Large intestine (tissue), 12 donors: ENCODE measurements around the gene UBASH3A. TPM values are rescaled to one million over a fixed set of nuclear protein-coding genes. Genes with fewer than 3 reads are reported as not detected.

ENCODE experiments used
- DNase-seq, 2 donors: peaks; one replicate each; pipeline versions ENCODE4 v3.0.0 to v3.0.0-alpha.2; 2013
- H3K27ac ChIP-seq: one replicate; pipeline ENCODE4 v1.5.1; 2013; ENCODE audit warnings: low read length
- H3K27me3 ChIP-seq: 2 replicates; pipeline ENCODE4 v1.6.1; 2013; ENCODE audit warnings: low read length; ENCODE audit not compliant: control insufficient read depth, insufficient read depth
- H3K36me3 ChIP-seq: 2 replicates; pipeline ENCODE4 v1.6.1; 2013; ENCODE audit warnings: low read length; ENCODE audit not compliant: control insufficient read depth, insufficient read depth
- H3K4me1 ChIP-seq: one replicate; pipeline ENCODE4 v1.6.1; 2013; ENCODE audit warnings: low read length; ENCODE audit not compliant: control insufficient read depth, insufficient read depth
- H3K4me3 ChIP-seq: one replicate; pipeline ENCODE4 v1.5.1; 2013; ENCODE audit warnings: low read length
- H3K9me3 ChIP-seq: one replicate; pipeline ENCODE4 v1.6.1; 2013; ENCODE audit warnings: mild to moderate bottlenecking, low read depth, low read length, moderate library complexity; ENCODE audit not compliant: control insufficient read depth
- WGBS: methylation state at CpG from one replicate; pipeline ENCODE4 v1.1.5; 2013; ENCODE audit warnings: low lambda C conversion rate; ENCODE audit not compliant: insufficient coverage; 5-methylcytosine and 5-hydroxymethylcytosine counted together
- long read RNA-seq, 11 donors: transcript quantifications; one replicate each; lab custom pipeline, GENCODE V29; 2026
- polyA plus RNA-seq: library from polyadenylated mRNA; unstranded; fragments of 120-200 nt; gene quantifications from one replicate; pipeline ENCODE4 v1.2.1, GENCODE V29; 2013

Gene UBASH3A, protein sequence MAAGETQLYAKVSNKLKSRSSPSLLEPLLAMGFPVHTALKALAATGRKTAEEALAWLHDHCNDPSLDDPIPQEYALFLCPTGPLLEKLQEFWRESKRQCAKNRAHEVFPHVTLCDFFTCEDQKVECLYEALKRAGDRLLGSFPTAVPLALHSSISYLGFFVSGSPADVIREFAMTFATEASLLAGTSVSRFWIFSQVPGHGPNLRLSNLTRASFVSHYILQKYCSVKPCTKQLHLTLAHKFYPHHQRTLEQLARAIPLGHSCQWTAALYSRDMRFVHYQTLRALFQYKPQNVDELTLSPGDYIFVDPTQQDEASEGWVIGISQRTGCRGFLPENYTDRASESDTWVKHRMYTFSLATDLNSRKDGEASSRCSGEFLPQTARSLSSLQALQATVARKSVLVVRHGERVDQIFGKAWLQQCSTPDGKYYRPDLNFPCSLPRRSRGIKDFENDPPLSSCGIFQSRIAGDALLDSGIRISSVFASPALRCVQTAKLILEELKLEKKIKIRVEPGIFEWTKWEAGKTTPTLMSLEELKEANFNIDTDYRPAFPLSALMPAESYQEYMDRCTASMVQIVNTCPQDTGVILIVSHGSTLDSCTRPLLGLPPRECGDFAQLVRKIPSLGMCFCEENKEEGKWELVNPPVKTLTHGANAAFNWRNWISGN
- 0.73 TPM for polyA plus RNA-seq
- long read RNA-seq, donor 1, result 0 reads
- long read RNA-seq, donor 2, result 0 reads
- long read RNA-seq, donor 3, result 0 reads
- long read RNA-seq, donor 4, result 0 reads
- long read RNA-seq, donor 5, result 0 reads
- long read RNA-seq, donor 6, result 0 reads
- long read RNA-seq, donor 7, result 0 reads
- long read RNA-seq, donor 8, result 0 reads
- long read RNA-seq, donor 9, result 0 reads
- long read RNA-seq, donor 10, result 0 reads
- long read RNA-seq, donor 11, result 0 reads

DNA sequence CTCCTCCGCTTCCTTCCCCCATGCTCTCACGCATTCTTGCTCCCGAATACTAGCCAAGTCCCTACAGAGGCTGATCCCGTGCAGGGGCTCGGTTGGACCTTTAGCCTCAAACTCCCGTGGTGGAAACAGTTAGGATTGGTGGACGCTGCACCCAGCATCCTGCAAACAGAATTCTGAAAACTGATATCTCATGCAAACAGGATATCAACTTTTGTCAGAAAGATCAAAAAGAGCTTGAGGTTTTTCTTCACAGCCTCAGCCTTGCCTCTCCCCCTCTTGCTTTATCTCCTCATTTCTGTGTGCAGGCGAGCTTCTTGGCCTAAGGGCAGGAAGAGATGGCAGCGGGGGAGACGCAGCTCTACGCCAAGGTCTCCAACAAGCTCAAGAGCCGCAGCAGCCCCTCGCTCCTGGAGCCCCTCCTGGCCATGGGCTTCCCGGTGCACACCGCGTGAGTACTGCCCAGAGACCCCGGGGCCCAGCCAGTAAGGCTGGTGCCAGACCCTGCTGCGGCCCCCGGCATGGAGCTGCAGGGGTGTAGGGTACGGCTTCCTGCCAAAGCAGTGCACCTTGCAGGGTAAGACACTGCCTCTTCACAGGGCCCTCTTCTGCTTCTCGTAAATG, at the start of gene UBASH3A:
Gene UBASH3A (plus strand): TSS at position 292 of the 621 bp plus-strand sequence. CDS start 44 bp downstream, at position 336.
- H3K27me3 ChIP-seq, result no peaks in the 10 kb centered on the region
- no peaks in the 10 kb centered on the region for H3K36me3 ChIP-seq
- WGBS, result 27% methylated on average over 3 of the region's 21 CpGs
- no peak within 1 kb of the TSS for H3K4me3 ChIP-seq
- DNase-seq, result no peak
- H3K9me3 ChIP-seq, result no peaks in the 10 kb centered on the region
- no peak within 1 kb of the TSS for H3K27ac ChIP-seq
- peaks cover 8% of the 10 kb centered on the region for H3K4me1 ChIP-seq

DNA sequence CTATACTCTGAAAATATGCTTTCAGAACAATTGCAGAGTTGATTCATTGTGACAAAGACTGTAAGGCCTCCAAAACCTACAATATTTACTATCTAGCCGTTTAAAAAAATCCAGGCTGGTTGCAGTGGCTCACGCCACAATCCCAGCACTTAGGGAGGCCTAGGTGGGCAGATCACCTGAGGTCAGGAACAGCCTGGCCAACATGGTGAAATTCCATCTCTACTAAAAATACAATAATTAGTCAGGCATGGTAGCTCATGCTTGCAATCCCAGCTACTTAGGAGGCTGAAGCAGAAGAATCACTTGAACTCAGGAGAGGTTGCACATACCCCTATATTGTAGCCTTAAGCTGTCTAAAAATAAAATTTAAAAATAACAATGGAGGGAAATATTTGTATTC, 47.7 kb upstream of the UBASH3A start:
- Histone ChIP-seq H3K27ac (no peak overlapping the region), H3K9me3 (peaks cover 13% of the 10 kb centered on the region), H3K27me3 (no peaks in the 10 kb centered on the region), H3K36me3 (no peaks in the 10 kb centered on the region), H3K4me3 (no peak overlapping the region), H3K4me1 (peaks cover 4% of the 10 kb centered on the region)
- no CpG with 5 or more reads among the region's 2 CpGs for WGBS
- DNase-seq, result no peak

DNA sequence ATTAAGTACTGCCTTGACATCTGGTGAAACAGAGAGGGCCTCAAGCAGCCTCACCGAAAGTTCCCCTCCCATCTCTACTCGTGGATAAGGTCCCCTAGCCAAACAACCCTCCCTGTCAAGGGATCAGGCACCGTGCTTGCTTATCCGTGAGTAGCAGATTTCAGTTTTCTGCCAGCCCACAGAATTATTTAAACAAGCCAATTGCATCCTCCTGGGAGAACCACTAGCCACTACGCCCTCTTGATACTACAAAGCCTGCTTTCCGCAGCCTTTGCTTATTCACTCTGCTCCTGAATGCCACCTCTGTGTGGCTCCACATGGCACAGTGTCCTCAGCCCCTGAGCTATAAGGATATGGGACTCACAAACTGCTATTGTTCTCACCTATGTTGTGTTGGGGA, 47.1 kb upstream of the UBASH3A start:
- H3K36me3 ChIP-seq, result no peaks in the 10 kb centered on the region
- H3K9me3 ChIP-seq, result peaks cover 13% of the 10 kb centered on the region
- no peaks in the 10 kb centered on the region for H3K4me1 ChIP-seq
- DNase-seq, result no peak
- no peak overlapping the region for H3K27ac ChIP-seq
- H3K27me3 ChIP-seq, result no peaks in the 10 kb centered on the region
- no peak overlapping the region for H3K4me3 ChIP-seq
- WGBS, result no CpG with 5 or more reads among the region's 6 CpGs

DNA sequence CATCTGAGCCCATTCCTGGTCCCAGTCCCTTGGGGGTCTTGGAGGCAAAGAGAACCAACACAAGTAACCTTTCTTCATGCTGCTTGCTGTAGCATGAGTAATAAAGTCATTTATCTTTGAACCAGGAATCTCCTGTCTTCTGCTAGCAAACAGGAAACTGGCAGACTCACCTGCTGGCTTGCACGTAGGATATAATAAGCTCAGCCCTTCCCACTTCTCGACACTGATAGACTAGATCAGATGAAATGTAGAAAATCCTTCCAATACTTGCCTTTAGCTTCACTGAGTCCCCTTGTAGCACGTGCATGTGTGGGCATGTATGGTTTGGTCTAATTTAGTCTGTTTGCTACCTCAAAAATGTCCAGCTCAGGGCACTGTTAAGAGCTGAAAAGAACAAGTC, 46.4 kb upstream of the UBASH3A start:
- H3K36me3 ChIP-seq, result no peaks in the 10 kb centered on the region
- no peak overlapping the region for H3K27ac ChIP-seq
- no CpG with 5 or more reads among the region's 3 CpGs for WGBS
- no peaks in the 10 kb centered on the region for H3K4me1 ChIP-seq
- H3K4me3 ChIP-seq, result no peak overlapping the region
- H3K9me3 ChIP-seq, result peaks cover 13% of the 10 kb centered on the region
- no peaks in the 10 kb centered on the region for H3K27me3 ChIP-seq
- DNase-seq, result no peak

DNA sequence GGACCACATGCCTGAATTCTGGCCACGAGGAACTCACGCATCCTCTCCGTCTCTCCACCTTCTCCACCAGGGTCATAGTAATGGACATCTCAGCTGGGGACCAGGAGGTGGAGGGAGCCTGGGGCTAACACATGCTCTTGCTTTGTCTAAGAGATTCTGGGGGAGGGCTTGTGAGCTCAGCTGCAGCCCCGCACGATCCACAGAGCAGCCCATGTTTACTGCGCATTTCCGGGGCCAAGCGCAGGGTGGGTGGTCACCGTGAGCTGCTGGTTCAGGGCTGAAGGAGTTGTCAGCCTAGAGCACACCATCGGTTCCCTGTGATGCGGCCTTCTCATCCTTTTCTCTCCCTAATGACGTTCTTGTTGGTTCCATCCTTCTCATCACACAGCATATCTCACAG, 45.4 kb upstream of the UBASH3A start:
- Histone ChIP-seq H3K36me3 (no peaks in the 10 kb centered on the region), H3K9me3 (peaks cover 13% of the 10 kb centered on the region), H3K4me1 (peaks cover 4% of the 10 kb centered on the region), H3K27ac (no peak overlapping the region), H3K4me3 (no peak overlapping the region), H3K27me3 (no peaks in the 10 kb centered on the region)
- no CpG with 5 or more reads among the region's 12 CpGs for WGBS
- no peak for DNase-seq

DNA sequence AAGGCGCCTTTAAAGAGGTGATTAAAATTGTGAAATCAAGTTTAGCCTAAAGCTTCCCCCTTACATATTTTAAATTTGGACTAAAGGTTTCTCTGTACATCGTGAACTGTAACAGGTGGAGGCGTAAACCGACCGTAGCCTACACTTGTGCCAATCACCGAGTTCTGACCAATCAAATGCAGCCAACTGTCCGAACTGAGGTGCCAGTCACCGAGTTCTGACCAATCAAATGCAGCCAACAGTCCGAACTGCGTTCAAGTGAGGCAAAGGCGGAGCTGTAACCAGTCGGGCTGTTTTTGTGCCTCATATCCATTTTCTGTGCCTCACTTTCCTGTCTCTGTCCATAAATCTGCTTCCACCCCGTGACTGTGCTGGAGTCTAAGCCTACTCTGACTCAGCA, 44.8 kb upstream of the UBASH3A start:
- Histone ChIP-seq H3K27ac (no peak overlapping the region), H3K4me1 (peaks cover 7% of the 10 kb centered on the region), H3K9me3 (peaks cover 13% of the 10 kb centered on the region), H3K36me3 (no peaks in the 10 kb centered on the region), H3K27me3 (no peaks in the 10 kb centered on the region), H3K4me3 (no peak overlapping the region)
- WGBS, result 22% methylated on average over 1 of the region's 13 CpGs
- no peak for DNase-seq

DNA sequence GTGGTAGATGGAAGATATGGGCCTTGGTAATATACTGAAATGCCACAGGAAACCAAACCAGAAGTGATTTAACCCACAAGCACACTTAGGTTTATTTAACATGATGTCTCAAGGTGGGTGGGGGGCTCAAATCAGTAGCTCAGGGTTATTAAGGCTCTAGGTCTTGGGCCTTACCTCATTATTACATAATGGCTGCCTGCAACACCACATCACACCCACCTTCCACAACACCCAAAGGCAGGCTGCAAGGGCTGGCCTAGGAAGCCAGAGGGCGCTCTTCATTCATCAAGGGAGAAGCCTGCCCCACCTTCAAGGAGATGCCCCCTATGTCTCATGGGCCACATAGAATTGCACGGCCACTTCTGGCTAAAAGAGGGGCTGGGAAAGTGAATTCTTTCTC, 43.4 kb upstream of the UBASH3A start:
- no peak for DNase-seq
- H3K9me3 ChIP-seq, result peaks cover 10% of the 10 kb centered on the region
- H3K36me3 ChIP-seq, result no peaks in the 10 kb centered on the region
- no CpG with 5 or more reads among the region's 2 CpGs for WGBS
- peaks cover 7% of the 10 kb centered on the region for H3K4me1 ChIP-seq
- H3K27me3 ChIP-seq, result no peaks in the 10 kb centered on the region
- H3K4me3 ChIP-seq, result no peak overlapping the region
- H3K27ac ChIP-seq, result no peak overlapping the region

DNA sequence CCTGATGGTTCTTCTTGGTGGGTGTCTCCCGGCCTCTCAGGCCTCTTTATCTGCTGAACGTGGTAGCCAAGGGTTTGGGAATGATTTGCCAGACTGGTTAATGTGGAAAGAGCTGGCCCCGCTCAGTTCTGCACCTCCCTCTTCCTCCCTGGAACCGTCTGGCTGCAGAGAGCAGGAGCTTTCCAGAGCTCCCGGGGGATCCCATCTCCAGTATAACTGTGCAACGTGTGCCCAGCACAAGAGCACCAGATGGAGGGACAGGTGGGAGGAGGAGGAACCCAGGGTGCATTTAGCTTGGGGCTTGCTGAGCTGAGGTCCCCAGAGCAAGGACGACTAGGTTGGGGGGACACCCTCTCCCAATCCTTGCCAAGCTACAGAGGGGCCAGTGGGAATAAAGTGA, 42.4 kb upstream of the UBASH3A start:
- peaks cover 6% of the 10 kb centered on the region for H3K9me3 ChIP-seq
- WGBS, result no CpG with 5 or more reads among the region's 7 CpGs
- no peaks in the 10 kb centered on the region for H3K36me3 ChIP-seq
- H3K27me3 ChIP-seq, result no peaks in the 10 kb centered on the region
- peaks cover 14% of the 10 kb centered on the region for H3K4me1 ChIP-seq
- H3K4me3 ChIP-seq, result no peak overlapping the region
- no peak for DNase-seq
- H3K27ac ChIP-seq, result no peak overlapping the region

DNA sequence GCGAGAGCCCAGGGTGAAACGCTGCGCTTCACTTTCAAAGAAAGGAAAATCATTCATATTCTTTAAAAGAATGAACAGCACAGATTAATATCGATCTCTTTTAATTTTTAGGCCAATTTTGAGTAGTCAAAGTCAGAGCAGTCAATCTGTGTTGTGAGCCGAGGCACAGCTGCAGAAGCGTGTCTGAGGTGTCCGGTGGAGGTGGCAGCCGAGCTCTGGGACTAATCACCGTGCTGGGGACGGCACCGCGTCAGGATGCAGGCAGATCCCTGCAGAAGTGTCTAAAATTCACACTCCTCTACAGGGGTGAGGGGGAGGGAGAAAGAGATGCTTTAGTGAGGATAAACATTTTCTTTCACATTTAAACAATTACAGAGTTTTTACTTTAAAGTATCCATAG, 41.5 kb upstream of the UBASH3A start:
- Histone ChIP-seq H3K27ac (no peak overlapping the region), H3K9me3 (peaks cover 3% of the 10 kb centered on the region), H3K4me1 (peaks cover 23% of the 10 kb centered on the region), H3K27me3 (no peaks in the 10 kb centered on the region), H3K4me3 (no peak overlapping the region), H3K36me3 (no peaks in the 10 kb centered on the region)
- DNase-seq, result no peak
- 100% methylated on average over 1 of the region's 12 CpGs for WGBS

DNA sequence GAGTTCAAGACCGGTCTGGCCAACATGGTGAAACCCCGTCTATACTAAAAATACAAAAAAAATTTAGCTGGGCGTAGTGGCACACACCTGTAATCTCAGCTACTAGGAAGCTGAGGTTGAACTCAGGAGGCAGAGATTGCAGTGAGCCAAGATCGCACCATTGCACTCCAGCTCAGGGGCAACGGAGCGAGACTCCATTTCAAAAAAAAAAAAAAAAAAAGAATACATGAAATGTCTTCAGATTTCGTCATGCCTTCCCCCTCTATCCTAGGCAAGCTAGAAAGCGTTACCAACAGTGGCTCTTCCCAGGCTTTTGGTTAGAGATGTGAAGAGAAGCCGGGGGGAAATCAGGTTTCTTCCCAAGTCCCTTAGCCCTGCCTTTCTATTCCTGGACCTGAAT, 41.0 kb upstream of the UBASH3A start:
- no peaks in the 10 kb centered on the region for H3K36me3 ChIP-seq
- DNase-seq, result no peak
- H3K9me3 ChIP-seq, result peaks cover 3% of the 10 kb centered on the region
- H3K27ac ChIP-seq, result no peak overlapping the region
- no peaks in the 10 kb centered on the region for H3K27me3 ChIP-seq
- H3K4me3 ChIP-seq, result no peak overlapping the region
- H3K4me1 ChIP-seq, result peaks cover 28% of the 10 kb centered on the region
- no CpG with 5 or more reads among the region's 9 CpGs for WGBS
